ENCODE data around the gene SMG6.
"Not testable (repeated sequence)": the region's sequence is repeated elsewhere in the genome, so short reads cannot be mapped to it uniquely, and the experiment has no call there.

Gene SMG6

DNA sequence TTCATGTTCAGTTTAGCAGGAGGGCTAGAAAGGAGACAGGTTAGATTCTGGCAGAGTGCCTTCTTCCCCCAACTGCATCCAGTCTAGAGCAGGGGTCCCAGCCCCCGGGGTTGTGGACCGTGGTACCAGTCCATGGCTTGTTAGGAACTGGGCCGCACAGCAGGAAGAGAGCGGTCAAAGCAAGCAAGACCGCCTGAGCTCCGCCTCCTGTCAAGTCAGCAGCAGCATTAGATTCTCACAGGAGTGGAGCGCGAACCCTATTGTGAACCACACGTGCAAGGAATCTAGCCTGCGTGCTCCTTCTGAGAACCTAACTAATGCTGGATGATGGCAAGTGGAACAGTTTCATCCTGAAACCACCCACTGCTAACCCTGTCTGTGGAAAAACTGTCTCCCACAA lies 153.7 kb downstream of the SMG6 start:
- TF ChIP-seq, protein P1, sequence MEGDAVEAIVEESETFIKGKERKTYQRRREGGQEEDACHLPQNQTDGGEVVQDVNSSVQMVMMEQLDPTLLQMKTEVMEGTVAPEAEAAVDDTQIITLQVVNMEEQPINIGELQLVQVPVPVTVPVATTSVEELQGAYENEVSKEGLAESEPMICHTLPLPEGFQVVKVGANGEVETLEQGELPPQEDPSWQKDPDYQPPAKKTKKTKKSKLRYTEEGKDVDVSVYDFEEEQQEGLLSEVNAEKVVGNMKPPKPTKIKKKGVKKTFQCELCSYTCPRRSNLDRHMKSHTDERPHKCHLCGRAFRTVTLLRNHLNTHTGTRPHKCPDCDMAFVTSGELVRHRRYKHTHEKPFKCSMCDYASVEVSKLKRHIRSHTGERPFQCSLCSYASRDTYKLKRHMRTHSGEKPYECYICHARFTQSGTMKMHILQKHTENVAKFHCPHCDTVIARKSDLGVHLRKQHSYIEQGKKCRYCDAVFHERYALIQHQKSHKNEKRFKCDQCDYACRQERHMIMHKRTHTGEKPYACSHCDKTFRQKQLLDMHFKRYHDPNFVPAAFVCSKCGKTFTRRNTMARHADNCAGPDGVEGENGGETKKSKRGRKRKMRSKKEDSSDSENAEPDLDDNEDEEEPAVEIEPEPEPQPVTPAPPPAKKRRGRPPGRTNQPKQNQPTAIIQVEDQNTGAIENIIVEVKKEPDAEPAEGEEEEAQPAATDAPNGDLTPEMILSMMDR (IDR thresholded peaks at IDR 0.05; ENCODE audit: low read depth, low read length): no peak
- H3K4me3 ChIP-seq (ENCODE audit: low read depth, low read length): no peak overlapping the region

DNA sequence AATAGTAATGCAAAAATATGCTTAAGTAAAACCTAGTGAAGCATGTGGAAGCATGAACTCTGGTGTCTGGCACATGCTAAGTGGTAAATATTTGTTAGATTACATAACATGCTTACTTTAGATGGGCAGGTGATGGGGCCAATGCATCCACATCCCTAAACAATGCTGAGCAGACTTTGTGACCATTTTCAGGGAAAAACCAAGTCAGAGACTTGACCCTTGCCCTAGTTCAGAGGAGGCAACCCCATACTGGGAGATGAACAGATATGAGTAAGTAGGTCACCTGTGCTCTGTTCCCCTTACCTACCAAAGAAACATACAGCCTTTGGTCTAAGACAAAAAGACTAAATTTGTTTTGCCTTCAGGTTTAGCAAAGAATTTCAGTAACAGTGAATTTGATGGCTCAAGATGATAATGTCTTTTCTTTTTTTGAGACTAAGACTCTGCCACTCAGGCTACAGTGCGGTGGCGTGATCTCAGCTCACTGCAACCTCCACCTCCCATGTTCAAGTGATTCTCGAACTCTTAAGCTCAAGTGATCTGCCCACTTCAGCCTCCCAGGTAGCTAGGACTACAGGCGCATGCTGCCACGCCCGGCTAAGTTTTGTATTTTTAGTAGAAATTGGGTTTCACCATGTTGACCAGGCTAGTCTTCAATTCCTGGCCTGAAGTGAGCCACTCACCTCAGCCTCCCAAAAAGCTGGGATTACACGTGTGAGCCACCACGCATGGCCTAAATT lies 157.3 kb downstream of the SMG6 start:
- TF ChIP-seq, protein P1 (IDR thresholded peaks at IDR 0.05; ENCODE audit: low read depth, low read length): no peak
- no peak overlapping the region for H3K4me3 ChIP-seq (ENCODE audit: low read depth, low read length)

DNA sequence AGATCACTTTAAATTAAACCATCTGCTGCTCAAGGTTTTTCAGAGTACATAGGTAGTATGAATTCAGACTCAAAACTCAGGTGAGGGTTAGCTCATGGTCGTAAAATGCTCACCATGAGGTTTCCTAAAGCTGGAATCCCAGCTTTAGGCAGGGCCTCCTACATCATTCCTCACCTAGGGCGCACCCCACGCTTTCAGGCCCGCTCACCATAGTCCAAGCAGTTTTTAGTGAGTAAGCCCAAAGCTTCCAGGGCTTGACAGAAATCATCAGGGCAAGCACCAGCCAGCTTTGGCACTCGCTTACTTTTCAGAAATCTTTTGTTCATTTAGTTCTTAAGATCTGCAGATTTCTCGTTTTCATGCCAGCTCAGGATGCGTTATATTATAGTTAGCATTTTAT lies 158.9 kb downstream of the SMG6 start:
- no peak overlapping the region for H3K4me3 ChIP-seq (ENCODE audit: low read depth, low read length)
- TF ChIP-seq, protein P1 (IDR thresholded peaks at IDR 0.05; ENCODE audit: low read depth, low read length): no peak

DNA sequence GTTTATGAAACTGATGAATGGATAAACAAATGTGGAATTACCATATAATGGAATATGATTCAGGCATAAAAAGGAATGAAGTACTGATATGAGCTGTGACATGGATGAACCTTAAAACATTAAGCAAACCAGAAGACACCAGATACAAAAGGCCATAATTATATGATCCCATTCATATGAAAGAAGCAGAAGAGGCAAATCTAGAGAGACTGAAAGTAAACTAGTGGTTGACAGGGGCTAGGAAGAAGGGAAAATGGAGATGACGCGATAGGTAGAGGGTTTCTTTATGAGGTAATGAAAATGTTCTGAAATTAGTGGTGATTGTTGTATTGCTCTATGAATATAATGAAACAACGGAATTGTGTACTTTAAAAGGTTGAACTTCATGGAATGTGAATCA lies 160.3 kb downstream of the SMG6 start:
- TF ChIP-seq, protein P1 (IDR thresholded peaks at IDR 0.05; ENCODE audit: low read depth, low read length): no peak

DNA sequence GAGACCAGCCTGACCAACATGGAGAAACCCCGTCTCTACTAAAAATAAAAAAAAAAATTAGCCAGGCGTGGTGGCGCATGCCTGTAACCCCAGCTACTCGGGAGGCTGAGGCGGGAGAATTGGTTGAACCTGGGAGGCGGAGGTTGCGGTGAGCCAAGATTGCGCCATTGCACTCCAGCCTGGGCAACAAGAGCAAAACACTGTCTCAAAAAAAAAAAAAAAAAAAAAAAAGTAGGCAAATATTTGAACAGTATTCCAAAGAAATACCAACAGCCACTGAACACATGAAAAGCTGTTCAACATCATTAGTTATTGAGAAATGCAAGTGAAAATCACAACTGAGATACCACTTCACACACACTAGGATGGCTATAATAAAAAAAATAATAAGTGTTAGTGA lies 160.9 kb downstream of the SMG6 start:
- H3K4me3 ChIP-seq (ENCODE audit: low read depth, low read length): not testable (repeated sequence)

More for the DNA sequence above, 160.3 kb downstream of the SMG6 start:
- H3K4me3 ChIP-seq (ENCODE audit: low read depth, low read length): no peak overlapping the region

DNA sequence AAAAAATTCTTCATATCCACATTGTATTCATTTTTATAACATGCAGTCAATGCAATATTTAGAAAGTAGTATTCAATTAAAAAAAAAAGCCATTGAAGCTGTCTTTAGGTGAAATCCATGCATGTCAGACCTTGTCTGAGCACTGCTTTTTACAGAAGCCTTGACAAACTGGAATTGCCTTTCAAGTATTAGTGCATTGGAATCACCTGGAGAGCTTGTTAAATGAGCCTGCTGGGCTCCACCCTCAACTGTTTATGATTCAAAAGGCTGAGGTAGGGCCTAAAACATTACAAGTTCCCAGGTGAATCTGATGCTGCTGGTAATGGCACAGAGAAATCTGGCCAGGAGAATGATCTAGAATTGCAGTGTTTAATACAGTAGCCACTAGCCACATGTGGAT lies 162.9 kb downstream of the SMG6 start:
- TF ChIP-seq, protein P1 (IDR thresholded peaks at IDR 0.05; ENCODE audit: low read depth, low read length): no peak
- no peak overlapping the region for H3K4me3 ChIP-seq (ENCODE audit: low read depth, low read length)

DNA sequence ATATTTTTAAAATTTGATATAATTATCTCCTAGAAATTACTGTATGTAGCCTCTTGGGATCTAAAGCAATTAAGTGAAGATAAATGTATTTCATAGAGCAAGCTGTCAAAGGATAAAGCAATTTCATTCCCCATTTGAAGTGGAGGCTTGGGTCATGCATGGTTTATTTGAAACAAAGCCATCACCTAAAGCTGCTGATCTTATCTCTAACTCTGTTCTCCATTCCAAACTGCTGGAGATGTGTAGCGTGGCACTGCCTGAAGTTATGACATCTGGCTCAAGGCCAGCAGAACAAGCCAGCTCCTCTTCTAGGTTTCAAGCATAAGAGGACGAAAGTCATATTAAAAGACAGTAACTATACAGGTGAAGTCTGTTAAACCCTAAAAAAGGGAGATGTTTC lies 164.8 kb downstream of the SMG6 start:
- TF ChIP-seq, protein P1 (IDR thresholded peaks at IDR 0.05; ENCODE audit: low read depth, low read length): no peak
- no peak overlapping the region for H3K4me3 ChIP-seq (ENCODE audit: low read depth, low read length)

DNA sequence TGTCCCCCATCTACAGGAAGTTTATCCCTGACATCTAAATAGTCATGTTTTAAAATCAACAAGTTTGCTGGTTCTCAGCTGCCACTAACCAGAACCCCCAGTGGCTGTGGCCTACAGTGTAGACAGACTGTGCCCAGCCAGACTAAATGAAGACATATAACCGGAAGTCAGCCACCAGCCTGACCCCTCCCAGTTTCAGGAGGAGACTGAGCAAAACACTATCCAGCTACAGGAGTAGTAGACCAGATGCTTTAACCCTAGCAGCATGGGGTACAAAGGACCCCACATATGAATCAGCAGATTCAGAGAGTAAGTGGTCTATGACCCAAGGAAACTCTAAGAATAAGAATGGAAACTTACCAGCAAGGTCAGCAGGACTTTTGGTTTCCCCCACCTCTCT lies 165.3 kb downstream of the SMG6 start:
- TF ChIP-seq, protein P1 (IDR thresholded peaks at IDR 0.05; ENCODE audit: low read depth, low read length): no peak

More for the DNA sequence above, 165.3 kb downstream of the SMG6 start:
- no peak overlapping the region for H3K4me3 ChIP-seq (ENCODE audit: low read depth, low read length)

All from WI38 (cell line).